Nephron progenitor cell (in vitro differentiated cells): ENCODE data around the gene ATP2B2.

Source experiments
- DNase-seq: peaks from one replicate; pipeline ENCODE4 v3.0.0; 2021
- H3K27ac Mint-ChIP-seq: 2 replicates; pipeline ENCODE4 v1.8.0; 2021; ENCODE audit warnings: mild to moderate bottlenecking, moderate library complexity, mixed read lengths
- H3K27me3 Mint-ChIP-seq: 2 replicates; pipeline ENCODE4 v1.8.0; 2021; ENCODE audit warnings: mild to moderate bottlenecking, low read depth, mixed read lengths; ENCODE audit not compliant: poor library complexity
- H3K36me3 Mint-ChIP-seq: 2 replicates; pipeline ENCODE4 v1.8.0; 2021; ENCODE audit warnings: low read depth, mixed read lengths
- H3K4me1 Mint-ChIP-seq: 2 replicates; pipeline ENCODE4 v1.8.0; 2021; ENCODE audit warnings: mixed read lengths
- H3K4me3 Mint-ChIP-seq: 2 replicates; pipeline ENCODE4 v1.8.0; 2021; ENCODE audit warnings: mild to moderate bottlenecking, moderate library complexity, mixed read lengths
- H3K9me3 Mint-ChIP-seq: 2 replicates; pipeline ENCODE4 v1.8.0; 2021; ENCODE audit warnings: mild to moderate bottlenecking, moderate library complexity, mixed read lengths
- CTCF ChIP-seq: fragments of 200-600 bp; sonication (generic); IDR thresholded peaks from 2 replicates; pipeline ENCODE4 v1.5.0; 2021; ENCODE audit warnings: antibody characterized with exemption

Gene ATP2B2

GRCh38 chr3:10305331-10305902 lies 200.0 kb downstream of the ATP2B2 start:
- Mint-ChIP-seq H3K27ac (no peak overlapping the region), H3K4me3 (no peak overlapping the region), H3K4me1 (peaks cover 23% of the 10 kb centered on the region), H3K36me3 (peaks cover 90% of the 10 kb centered on the region), H3K9me3 (no peaks in the 10 kb centered on the region), H3K27me3 (no peaks in the 10 kb centered on the region)
- no peak for TF ChIP-seq CTCF
- no peak for DNase-seq

GRCh38 chr3:10304905-10305304 lies 200.5 kb downstream of the ATP2B2 start:
- peaks cover 88% of the 10 kb centered on the region for H3K36me3 Mint-ChIP-seq
- H3K4me3 Mint-ChIP-seq = no peak overlapping the region

GRCh38 chr3:10303785-10304184 lies 201.6 kb downstream of the ATP2B2 start:
- Mint-ChIP-seq H3K36me3 (peaks cover 91% of the 10 kb centered on the region), H3K4me3 (no peak overlapping the region), H3K4me1 (peaks cover 29% of the 10 kb centered on the region), H3K9me3 (no peaks in the 10 kb centered on the region), H3K27me3 (no peaks in the 10 kb centered on the region), H3K27ac (no peak overlapping the region)
- no peak for TF ChIP-seq CTCF
- no peak for DNase-seq

More at GRCh38 chr3:10304905-10305304, 200.5 kb downstream of the ATP2B2 start:
- Mint-ChIP-seq H3K27me3 (no peaks in the 10 kb centered on the region), H3K4me1 (peaks cover 26% of the 10 kb centered on the region), H3K27ac (no peak overlapping the region), H3K9me3 (no peaks in the 10 kb centered on the region)
- TF ChIP-seq CTCF = no peak
- no peak for DNase-seq

GRCh38 chr3:10303105-10303504 lies 202.3 kb downstream of the ATP2B2 start:
- DNase-seq = no peak
- Mint-ChIP-seq H3K36me3 (peaks cover 86% of the 10 kb centered on the region), H3K4me3 (no peak overlapping the region), H3K27ac (no peak overlapping the region), H3K27me3 (no peaks in the 10 kb centered on the region), H3K4me1 (peaks cover 30% of the 10 kb centered on the region), H3K9me3 (no peaks in the 10 kb centered on the region)
- no peak for TF ChIP-seq CTCF

GRCh38 chr3:10300087-10300486 lies 205.3 kb downstream of the ATP2B2 start:
- no peak for DNase-seq
- TF ChIP-seq CTCF = no peak
- Mint-ChIP-seq H3K27ac (peak overlapping the region; percentile 98), H3K4me1 (peaks cover 30% of the 10 kb centered on the region), H3K27me3 (no peaks in the 10 kb centered on the region), H3K36me3 (peaks cover 74% of the 10 kb centered on the region), H3K9me3 (no peaks in the 10 kb centered on the region), H3K4me3 (no peak overlapping the region)

GRCh38 chr3:10299679-10300078 lies 205.7 kb downstream of the ATP2B2 start:
- peaks cover 30% of the 10 kb centered on the region for H3K4me1 Mint-ChIP-seq

More at GRCh38 chr3:10299679-10300078, 205.7 kb downstream of the ATP2B2 start:
- TF ChIP-seq CTCF = no peak
- no peaks in the 10 kb centered on the region for H3K27me3 Mint-ChIP-seq
- H3K27ac Mint-ChIP-seq = peak overlapping the region; percentile 98
- peak overlapping the region; percentile 35 for H3K4me3 Mint-ChIP-seq
- peaks cover 73% of the 10 kb centered on the region for H3K36me3 Mint-ChIP-seq
- no peak for DNase-seq
- H3K9me3 Mint-ChIP-seq = no peaks in the 10 kb centered on the region
